Thyroid gland (tissue), 4 donors: Measurements from ENCODE around the gene GNAT2. TPM values are rescaled to one million over a fixed set of nuclear protein-coding genes. Genes with fewer than 3 reads are reported as not detected.

ENCODE experiments used
- DNase-seq, 2 donors: peaks; one replicate each; pipeline ENCODE4 v3.0.0-alpha.2; 2019
- H3K27ac ChIP-seq, 3 donors: fragments of 200-600 bp; sonication (generic); 1 replicate in 2 of 3; 2 replicates in 1 of 3; pipeline ENCODE4 v1.5.1; 2016 to 2019; ENCODE audit warnings: mild to moderate bottlenecking in 1 of 3, moderate library complexity in 1 of 3
- H3K27me3 ChIP-seq: fragments of 200-600 bp; sonication (generic); one replicate; pipeline ENCODE4 v1.5.1; 2019
- H3K36me3 ChIP-seq, 2 donors: fragments of 200-600 bp; sonication (generic); one replicate each; pipeline ENCODE4 v1.5.1; 2016 to 2019
- H3K4me1 ChIP-seq, 2 donors: fragments of 200-600 bp; sonication (generic); one replicate each; pipeline ENCODE4 v1.5.1; 2017 to 2019
- H3K4me3 ChIP-seq, 3 donors: fragments of 200-600 bp; sonication (generic); replicated peaks in 1 of 3; 1 replicate in 2 of 3; 2 replicates in 1 of 3; pipeline ENCODE4 v1.5.1; 2016; ENCODE audit warnings: mild to moderate bottlenecking in 1 of 3
- H3K9me3 ChIP-seq: fragments of 200-600 bp; sonication (generic); one replicate; pipeline ENCODE4 v1.5.1; 2017
- POLR2A ChIP-seq, 2 donors: fragments of 450-650 bp; IDR thresholded peaks; one replicate each; pipeline ENCODE4 v1.6.1; 2017; ENCODE audit warnings: antibody characterized with exemption in 2 of 2, mild to moderate bottlenecking in 2 of 2, moderate library complexity in 1 of 2
- WGBS, 2 donors: methylation state at CpG; one replicate each; pipeline ENCODE4 v1.1.5; 2017; 5-methylcytosine and 5-hydroxymethylcytosine counted together
- intact Hi-C: fragments of 100-400 bp; cut with DNase I; formaldehyde crosslinking; loops from one replicate; pipeline ENCODE4 v1.15.1; 2023
- total RNA-seq, 4 donors: library from RNA; depleted of rRNA; stranded (reverse); fragments of >200 nt; gene quantifications; one replicate each; pipeline ENCODE4 v1.2.3, GENCODE V29; 2016
- TF ChIP-seq, protein P1 (sequence below), 6 experiments: fragments of 200-600 bp in 3 of 6; fragments of 450-650 bp in 3 of 6; sonication (generic) in 3 of 6; IDR thresholded peaks; one replicate each; pipeline ENCODE4 v1.5.1; 2016 to 2019; ENCODE audit warnings: antibody characterized with exemption in 6 of 6, mild to moderate bottlenecking in 2 of 6, inconsistent platforms in 1 of 6, moderate library complexity in 1 of 6

Gene GNAT2
- total RNA-seq, 4 donors from 2014 or later, result not detected

DNA sequence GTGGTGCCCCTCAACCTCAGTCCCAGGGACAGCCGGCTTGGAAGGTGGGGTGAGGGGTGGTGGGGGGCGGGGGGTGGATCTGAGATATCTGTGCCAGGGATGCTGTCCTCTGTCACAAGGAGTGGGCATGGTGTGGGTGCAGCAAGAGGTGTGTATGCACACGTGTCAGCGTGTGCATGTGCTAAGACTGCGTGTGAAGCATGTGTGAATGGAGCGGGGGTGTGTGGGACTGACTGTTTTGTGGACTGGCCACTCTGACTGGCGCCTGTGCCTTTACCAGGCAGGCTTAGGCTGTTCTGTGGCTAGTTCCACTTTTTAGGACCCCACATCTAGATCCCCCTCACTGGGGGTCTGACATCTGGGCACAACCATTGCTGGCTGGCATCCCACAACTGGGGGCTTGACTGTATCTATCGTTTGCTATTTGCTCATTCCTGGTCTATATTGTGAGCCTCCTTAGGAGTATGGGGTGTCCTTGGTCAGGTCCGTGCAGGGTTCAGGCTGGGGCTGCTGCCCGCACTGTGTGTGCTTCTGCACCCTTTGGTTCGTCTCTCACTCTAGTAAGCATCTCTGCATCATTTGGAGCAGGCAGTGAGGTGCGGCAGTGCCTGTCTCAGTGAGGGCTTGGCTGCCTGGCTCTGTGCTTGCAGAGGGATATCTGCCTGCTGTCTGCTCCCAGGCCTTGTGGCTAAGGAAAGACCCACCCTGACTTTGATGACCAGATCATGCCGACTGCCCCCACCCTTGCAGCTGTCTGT lies 2.1 kb upstream of the GNAT2 start:
- DNase-seq, result no peak
- peak overlapping the region in 1 of 3 donors; percentile 70 for H3K4me3 ChIP-seq
- H3K27ac ChIP-seq, result peak overlapping the region in 1 of 3 donors; percentile 74
- peaks cover 9 to 20% of the 10 kb centered on the region in 2 donors for H3K4me1 ChIP-seq
- peaks cover 0 to under 1% of the 10 kb centered on the region in 2 donors for H3K36me3 ChIP-seq
- intact Hi-C loops, result no loop called here
- no peak for TF ChIP-seq POLR2A (IDR thresholded peaks at IDR 0.05)
- TF ChIP-seq, protein P1, sequence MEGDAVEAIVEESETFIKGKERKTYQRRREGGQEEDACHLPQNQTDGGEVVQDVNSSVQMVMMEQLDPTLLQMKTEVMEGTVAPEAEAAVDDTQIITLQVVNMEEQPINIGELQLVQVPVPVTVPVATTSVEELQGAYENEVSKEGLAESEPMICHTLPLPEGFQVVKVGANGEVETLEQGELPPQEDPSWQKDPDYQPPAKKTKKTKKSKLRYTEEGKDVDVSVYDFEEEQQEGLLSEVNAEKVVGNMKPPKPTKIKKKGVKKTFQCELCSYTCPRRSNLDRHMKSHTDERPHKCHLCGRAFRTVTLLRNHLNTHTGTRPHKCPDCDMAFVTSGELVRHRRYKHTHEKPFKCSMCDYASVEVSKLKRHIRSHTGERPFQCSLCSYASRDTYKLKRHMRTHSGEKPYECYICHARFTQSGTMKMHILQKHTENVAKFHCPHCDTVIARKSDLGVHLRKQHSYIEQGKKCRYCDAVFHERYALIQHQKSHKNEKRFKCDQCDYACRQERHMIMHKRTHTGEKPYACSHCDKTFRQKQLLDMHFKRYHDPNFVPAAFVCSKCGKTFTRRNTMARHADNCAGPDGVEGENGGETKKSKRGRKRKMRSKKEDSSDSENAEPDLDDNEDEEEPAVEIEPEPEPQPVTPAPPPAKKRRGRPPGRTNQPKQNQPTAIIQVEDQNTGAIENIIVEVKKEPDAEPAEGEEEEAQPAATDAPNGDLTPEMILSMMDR (IDR thresholded peaks at IDR 0.05), result no peak
- H3K27me3 ChIP-seq, result no peaks in the 10 kb centered on the region
- WGBS, 2 donors, result 40 to 67% methylated on average over 8 to 9 of the region's 13 CpGs
- no peaks in the 10 kb centered on the region for H3K9me3 ChIP-seq

DNA sequence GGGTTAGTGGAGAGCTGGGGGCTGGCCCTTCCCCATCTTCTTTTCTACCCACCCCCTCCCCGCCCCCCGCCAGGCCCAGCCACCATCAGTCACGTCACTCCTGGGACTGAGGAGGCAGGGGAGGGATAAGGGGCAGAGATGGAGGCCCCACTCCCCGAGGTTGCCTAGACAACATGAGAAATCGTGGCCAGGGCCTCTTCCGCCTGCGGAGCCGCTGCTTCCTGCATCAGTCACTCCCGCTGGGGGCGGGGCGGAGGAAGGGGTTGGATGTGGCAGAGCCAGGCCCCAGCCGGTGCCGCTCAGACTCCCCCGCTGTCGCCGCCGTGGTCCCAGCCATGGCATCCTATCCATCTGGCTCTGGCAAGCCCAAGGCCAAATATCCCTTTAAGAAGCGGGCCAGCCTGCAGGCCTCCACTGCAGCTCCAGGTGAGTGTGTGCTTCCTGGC lies 1.4 kb upstream of the GNAT2 start:
- peak overlapping the region in 2 of 3 donors; percentile 57 to 70 for H3K4me3 ChIP-seq
- peaks cover 9 to 20% of the 10 kb centered on the region in 2 donors for H3K4me1 ChIP-seq
- intact Hi-C loops, result no loop called here

DNA sequence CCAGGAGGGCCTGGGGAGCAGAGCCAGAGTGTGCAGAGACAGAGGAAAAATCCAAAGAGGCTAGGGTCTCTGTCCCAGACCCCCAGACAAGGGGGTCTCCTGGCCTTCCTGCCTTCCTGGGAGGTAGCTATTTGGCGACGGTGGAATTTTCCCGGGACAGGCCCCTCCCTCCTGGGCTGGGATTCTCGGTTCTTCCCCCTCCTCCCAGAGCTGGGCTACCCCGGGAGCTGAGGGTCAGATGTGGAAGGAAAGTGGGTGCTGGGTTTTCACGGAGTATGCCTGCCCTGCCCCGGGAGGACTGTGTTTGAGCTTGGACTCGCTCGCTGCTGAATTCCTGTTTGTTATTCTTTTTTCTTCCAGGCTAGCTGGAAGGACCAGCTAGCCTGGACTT lies 980 bp upstream of the GNAT2 start:
- no peaks in the 10 kb centered on the region for H3K27me3 ChIP-seq
- peak overlapping the region; percentile 23 to 70 (median 57) for H3K4me3 ChIP-seq
- H3K36me3 ChIP-seq, result no peaks in the 10 kb centered on the region
- H3K4me1 ChIP-seq, result peaks cover 9 to 20% of the 10 kb centered on the region in 2 donors
- H3K27ac ChIP-seq, result peak overlapping the region; percentile 65 to 82 (median 74)
- TF ChIP-seq, protein P1 (IDR thresholded peaks at IDR 0.05), result no peak
- peak in 1 of 2 donors; percentile 5 for TF ChIP-seq POLR2A (IDR thresholded peaks at IDR 0.05)
- peak; percentile 44 to 50 for DNase-seq
- H3K9me3 ChIP-seq, result no peaks in the 10 kb centered on the region
- intact Hi-C loops, result no loop called here
- 0% methylated on average over 4 to 9 of the region's 9 CpGs for WGBS, 2 donors

More for the DNA sequence above, 1.4 kb upstream of the GNAT2 start:
- 0% methylated on average over 2 of the region's 18 CpGs for WGBS, 2 donors
- DNase-seq, result peak; percentile 90 to 92
- TF ChIP-seq, protein P1 (IDR thresholded peaks at IDR 0.05), result no peak
- no peak for TF ChIP-seq POLR2A (IDR thresholded peaks at IDR 0.05)
- Histone ChIP-seq H3K9me3 (no peaks in the 10 kb centered on the region), H3K27me3 (no peaks in the 10 kb centered on the region), H3K36me3 (no peaks in the 10 kb centered on the region), H3K27ac (peak overlapping the region; percentile 65 to 82 (median 74))

DNA sequence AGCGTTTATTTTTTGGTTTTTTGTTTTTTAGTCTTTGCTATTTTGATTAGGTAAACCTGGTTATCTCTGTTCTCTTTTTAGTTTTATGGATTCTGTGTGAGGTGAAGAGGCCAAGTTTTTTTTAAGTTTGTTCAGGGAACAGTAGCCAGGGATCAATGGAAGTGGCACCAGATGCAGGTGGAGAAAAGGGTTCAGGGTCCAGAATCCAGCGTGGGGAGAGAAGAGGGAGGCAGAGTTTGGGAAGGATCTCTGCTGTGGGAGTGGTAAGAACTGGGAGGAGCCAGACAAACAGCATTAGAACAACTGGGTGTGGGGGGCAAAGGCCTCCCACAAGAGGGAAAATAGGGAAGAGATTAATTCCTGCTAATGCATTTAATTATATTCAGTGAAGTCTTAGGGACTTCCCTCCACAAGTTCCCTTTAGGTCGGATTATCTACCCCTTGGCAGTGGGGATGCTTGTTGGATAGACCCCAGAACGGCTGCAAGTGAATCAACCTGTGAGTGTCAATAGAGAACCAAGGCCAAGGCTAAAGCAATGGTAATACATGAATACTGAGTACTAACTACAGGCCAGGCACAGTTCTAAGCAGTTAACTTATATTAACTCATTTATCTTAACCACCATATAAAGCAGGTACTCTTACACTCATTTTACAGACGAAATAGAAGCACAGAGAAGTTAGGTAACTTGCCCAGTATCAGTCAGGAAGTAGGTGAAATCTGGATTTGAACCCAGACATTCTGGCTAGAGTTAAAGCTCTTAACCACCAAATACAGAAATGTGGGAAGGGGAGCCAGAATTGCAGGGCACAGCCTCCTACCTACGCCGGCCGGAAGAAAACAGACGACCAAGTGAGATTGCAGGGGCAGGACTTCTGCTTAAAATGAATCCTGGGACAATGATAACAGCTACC lies 498 bp downstream of the GNAT2 start:
- Histone ChIP-seq H3K9me3 (no peaks in the 10 kb centered on the region), H3K27me3 (no peaks in the 10 kb centered on the region), H3K27ac (peak overlapping the region in 2 of 3 donors; percentile 74 to 82), H3K4me3 (peak overlapping the region; percentile 23 to 70 (median 57)), H3K36me3 (no peaks in the 10 kb centered on the region), H3K4me1 (peaks cover 9 to 17% of the 10 kb centered on the region in 2 donors)
- DNase-seq, result no peak
- intact Hi-C loops, result no loop called here
- 53% methylated on average over 9 of the region's 9 CpGs for WGBS, 2 donors
- TF ChIP-seq, protein P1 (IDR thresholded peaks at IDR 0.05), result no peak
- TF ChIP-seq POLR2A (IDR thresholded peaks at IDR 0.05), result no peak
